GM21381 (cell line): Measurements from ENCODE around the gene AGGF1.
"Not testable (repeated sequence)": the region's sequence is repeated elsewhere in the genome, so short reads cannot be mapped to it uniquely, and the experiment has no call there.

Source experiments
- ATAC-seq: cut with Tn5 transposase; IDR thresholded peaks from one replicate; pipeline ENCODE4 v1.9.1; 2021; ENCODE audit warnings: mild to moderate bottlenecking, moderate library complexity; ENCODE audit not compliant: unreplicated experiment

Gene AGGF1

GRCh38 chr5:77030097-77031071 is at the start of gene AGGF1:
TSS of gene AGGF1 (plus strand) at chr5:77030404. CDS start at chr5:77030767, 363 bp downstream.
- peak; percentile 99 for ATAC-seq

DNA sequence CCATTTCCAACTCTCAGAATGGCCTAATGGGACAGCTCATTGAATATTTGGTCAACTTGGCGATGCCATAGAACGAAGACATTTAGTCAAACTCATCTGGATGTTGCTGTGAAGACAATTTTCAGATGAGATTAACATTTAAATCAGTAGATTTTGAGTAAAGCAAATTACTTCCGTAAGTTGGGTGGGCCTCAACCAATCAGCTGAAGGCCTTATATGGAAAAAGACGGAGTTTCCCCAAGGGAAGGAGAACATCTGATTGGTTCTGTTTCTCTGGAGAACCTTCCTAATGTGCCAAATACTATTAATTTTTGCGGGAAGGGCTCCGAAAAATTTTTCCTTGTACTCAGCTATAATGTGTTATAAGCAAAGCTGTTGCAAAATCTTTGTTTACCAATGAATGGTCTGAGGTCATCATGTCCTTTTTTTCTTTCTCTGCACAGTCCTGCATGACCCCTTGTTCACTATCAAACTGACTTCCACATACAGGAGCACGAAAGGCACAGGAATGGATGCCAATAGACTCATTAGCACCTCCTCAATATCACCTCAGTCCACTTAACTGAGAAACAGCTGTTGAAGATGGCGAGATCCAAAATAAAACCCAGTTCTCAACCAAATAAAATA is 49.6 kb upstream of the AGGF1 start:
- ATAC-seq: no peak

- ATAC-seq: no peak
These were observed 47.8 kb upstream of the AGGF1 start for GRCh38 chr5:76982450-76982849.

GRCh38 chr5:76983468-76983867 is 46.7 kb upstream of the AGGF1 start:
- ATAC-seq: no peak

DNA sequence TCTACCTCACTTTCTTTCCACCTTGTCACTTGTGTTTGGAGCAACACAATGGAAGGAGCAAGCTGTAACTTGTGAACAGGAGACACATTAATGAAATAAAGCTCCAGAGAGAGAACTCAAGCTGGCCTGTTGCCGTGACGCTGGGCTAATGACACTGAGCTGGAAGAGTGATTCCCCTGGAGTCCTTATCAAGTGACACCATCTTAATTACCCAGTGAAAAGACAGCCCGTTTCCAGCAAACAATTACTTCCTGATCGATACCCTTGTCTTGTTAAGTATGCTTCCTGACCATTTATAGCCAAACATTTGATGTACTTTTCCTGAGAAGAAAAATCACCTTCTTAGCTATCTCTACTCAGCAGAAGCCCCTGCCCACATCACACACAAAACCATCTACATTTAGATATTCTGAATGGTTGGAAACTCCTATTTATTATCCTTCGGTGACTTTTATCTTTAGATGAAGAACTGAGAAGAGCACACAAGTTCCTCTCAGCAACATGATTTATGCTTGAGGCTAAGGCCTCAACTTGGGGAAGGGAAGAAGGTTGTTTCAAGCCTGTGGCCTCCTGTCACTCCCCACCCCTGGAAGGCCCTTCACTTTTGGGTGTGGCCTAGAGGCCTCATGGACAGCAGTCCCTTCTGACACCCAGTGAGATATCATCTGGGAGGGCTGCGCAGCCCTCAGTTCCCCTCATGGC is 43.2 kb upstream of the AGGF1 start:
- no peak for ATAC-seq

GRCh38 chr5:76990899-76991459 is 39.2 kb upstream of the AGGF1 start:
- ATAC-seq: no peak

GRCh38 chr5:76993436-76993835 is 36.8 kb upstream of the AGGF1 start:
- ATAC-seq: not testable (repeated sequence)

- ATAC-seq: no peak
These were observed 35.9 kb upstream of the AGGF1 start for GRCh38 chr5:76994337-76994736.

DNA sequence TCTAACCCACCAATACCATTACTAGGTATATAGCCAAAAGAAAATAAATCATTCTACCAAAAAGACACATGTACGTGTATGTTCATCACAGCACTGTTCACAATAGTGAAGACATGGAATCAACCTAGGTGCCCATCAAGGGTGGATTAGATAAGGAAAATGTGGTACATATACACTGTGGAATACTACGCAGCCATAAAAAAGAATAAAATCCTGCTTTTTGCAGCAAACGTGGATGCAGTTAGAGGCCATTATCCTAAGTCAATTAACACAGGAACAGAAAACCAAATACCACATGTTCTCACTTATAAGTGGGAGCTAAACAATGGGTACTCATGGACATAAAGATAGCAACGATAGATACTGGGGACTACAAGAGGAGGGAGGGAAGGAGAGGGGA is 32.0 kb upstream of the AGGF1 start:
- ATAC-seq: not testable (repeated sequence)

GRCh38 chr5:76999451-76999850 is 30.8 kb upstream of the AGGF1 start:
- no peak for ATAC-seq

DNA sequence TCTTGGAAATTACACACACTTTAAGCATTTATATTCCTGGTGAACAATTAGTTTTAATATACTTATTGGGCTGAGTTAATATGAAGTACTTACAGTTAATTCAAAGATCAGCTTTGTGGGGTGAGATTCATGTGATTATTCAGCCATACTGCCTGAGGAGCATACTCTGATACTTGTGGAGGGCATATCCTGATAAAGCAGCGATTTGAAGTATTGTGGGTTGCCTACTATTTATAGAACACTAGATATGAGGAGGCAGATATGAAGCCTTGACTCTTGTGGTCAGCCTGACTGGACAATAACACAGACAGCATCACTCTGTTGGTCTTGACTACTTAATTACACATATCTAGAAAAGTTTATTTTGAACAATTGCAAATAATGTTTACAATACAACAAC is 27.0 kb upstream of the AGGF1 start:
- ATAC-seq: no peak

DNA sequence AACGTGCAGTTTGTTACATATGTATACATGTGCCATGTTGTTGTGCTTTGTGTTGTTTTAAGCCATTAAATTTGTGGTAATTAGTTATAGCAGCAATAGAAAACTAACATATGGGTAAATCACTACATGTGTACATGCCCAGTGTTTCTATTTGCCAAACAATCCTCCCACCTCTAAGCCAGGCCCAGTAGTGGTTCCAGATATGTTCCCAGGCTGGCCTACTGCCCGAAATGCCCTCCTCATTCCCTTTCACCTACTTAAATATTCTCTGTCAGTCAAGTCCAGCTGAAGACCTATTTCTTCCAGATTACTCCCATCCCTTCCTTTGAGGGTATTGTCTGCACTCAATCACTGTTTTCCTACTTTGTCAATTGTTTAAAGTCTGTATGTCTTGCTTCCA is 24.1 kb upstream of the AGGF1 start:
- ATAC-seq: no peak

DNA sequence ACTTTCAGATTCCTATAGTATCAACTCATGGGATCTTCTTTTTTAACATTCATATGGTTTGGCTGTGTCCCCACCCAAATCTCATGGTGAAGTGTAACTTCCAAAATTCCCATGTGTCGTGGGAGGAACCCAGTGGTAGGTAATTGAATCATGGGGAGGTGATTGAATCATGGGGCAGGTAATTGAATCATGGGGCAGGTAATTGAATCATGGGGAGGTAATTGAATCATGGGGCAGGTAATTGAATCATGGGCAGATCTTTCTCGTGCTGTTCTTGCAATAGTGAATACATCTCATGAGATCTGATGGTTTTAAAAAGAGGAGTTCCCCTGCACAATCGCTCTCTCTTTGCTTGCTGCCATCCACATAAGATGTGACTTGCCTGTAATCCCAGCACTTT is 21.8 kb upstream of the AGGF1 start:
- no peak for ATAC-seq

DNA sequence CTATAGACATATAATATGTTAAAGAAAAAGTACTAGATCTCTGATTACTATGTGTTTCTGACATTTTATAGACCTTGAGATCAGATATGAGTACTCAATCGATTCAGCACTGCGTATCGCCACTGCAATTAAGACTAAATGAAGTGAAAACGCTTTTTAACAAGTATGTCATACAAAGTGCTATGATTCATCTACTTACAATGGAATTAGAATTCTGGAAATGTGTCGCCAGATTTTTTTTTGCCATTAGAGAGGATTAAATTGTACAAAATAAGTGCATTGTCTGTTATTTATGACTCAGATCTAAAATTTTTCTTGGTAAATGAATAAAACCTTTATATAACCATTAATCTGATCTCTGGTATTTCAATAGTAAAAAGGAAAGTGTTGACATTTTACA is 20.0 kb upstream of the AGGF1 start:
- no peak for ATAC-seq

GRCh38 chr5:77011498-77011897 is 18.7 kb upstream of the AGGF1 start:
- no peak for ATAC-seq

- no peak for ATAC-seq
These were observed 17.6 kb upstream of the AGGF1 start for GRCh38 chr5:77012601-77013000.

DNA sequence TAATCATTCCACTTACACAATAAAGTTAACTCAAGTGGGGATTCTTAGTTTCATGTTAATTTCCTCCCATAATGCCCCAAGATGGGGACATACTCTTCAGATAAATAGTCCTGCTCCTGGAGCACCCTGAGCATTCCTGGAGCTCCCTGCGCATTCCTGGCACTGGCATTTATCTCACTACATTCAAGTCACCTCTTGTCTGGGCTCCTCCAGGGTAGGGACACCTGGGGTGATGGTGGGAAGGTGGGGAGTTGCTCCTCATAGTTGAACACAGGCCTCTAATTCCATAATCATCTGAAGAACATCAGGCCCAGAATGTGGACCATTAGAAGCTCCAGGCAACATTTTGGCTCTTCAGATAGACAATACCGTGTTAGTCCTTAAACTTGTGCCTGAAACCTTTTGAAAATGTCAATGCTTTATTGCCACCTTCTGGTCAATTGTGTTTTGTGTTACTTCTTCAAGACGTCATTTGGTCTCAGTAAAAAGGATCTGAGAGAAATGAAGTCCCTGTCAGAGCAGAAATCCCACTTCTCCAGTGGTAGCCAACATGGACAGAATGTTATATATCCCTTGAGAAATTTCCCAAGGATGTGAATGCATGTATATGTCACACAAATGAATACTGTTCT is 14.2 kb upstream of the AGGF1 start:
- no peak for ATAC-seq

DNA sequence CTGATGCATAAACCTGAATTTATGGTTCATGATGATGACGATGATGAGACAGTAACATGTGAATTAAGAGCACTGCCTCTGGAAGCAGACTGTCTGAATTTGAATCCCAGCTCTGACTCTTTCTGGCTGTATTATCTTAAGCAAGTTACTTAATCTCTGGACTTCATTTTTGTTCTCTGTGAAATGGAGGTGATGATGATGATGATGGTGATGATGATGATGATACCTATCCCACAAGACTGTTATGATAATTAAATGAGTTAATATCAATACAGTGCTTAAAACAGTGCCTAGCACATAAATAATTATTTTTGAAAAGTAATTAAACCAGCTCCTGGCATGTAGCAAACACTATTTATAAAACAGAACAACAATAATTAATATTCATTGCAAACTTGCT is 13.2 kb upstream of the AGGF1 start:
- ATAC-seq: no peak

DNA sequence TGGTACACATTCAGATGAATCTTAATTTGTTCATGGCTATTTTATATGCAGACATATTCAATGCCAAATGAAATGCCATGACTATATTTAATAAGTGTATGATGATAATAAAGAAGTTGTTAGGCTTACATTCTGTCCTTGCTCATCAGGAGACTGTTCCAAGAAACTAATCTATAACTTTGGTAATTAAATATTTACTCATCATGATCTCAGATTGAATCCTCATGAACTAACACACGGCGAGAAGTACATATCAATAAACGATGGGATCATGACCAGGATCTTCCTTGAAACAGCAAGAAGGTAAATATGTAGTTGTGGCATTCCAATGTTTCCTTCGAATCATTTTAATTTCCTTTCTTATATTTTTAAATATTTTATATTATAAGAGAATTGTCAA is 12.5 kb upstream of the AGGF1 start:
- no peak for ATAC-seq

GRCh38 chr5:77022511-77023417 is 7.4 kb upstream of the AGGF1 start:
- no peak for ATAC-seq
